Measurements from ENCODE around the gene GJB4. TPM values are rescaled to one million over a fixed set of nuclear protein-coding genes. Genes with fewer than 3 reads are reported as not detected.
"Not testable (repeated sequence)": the region's sequence is repeated elsewhere in the genome, so short reads cannot be mapped to it uniquely, and the experiment has no call there.

GJB4 gene
- not detected for total RNA-seq
- long read RNA-seq, result 0 reads

DNA sequence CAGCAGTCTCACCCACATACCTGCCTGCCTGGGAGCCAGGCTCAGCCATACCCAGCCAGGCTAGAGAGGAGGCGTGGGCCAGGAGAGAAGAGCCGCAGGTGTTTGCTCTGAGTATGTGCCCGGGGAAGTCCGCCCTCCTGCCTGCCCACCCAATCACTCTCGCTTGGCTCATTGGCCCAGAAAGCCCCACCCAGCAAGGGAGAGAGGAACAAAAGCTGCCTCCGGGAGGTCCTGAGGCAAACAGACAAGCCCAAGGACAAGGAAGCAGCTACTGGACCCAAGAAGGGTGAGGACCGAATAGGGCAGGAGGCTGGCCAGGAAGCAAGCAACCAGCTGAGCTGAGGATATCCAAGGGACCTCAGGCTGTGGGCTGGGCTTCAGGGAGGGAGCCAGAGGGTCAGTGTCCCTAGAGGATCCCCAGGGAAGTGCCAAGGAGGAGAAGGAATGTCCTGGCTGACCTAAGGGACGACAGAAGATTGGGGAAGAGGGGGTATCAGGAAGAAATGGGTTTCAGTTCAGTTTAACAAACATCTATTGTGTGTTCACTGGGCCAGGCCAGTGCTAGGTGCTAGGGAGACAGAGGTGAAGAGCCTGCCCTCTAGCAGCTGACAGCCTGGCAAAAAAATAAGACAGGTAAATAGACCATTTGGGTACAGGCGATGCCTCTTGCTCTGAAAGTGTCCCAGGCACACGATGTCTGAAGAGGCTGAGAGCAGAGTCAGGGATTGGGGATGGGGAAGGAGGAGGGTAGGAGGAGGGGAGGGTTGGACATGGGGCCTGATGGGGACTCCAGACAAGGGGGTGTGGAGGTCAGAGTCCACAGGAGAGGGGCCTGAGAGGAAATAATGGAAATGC lies at the start of gene GJB4:
TSS of gene GJB4 (plus strand) at position 238 of the 855 bp plus-strand sequence. CDS start 1,515 bp downstream, outside the sequence.
- intact Hi-C loops (cut with DNase I), result no loop called here
- DNase-seq (ENCODE audit: low spot score), result no peak

DNA sequence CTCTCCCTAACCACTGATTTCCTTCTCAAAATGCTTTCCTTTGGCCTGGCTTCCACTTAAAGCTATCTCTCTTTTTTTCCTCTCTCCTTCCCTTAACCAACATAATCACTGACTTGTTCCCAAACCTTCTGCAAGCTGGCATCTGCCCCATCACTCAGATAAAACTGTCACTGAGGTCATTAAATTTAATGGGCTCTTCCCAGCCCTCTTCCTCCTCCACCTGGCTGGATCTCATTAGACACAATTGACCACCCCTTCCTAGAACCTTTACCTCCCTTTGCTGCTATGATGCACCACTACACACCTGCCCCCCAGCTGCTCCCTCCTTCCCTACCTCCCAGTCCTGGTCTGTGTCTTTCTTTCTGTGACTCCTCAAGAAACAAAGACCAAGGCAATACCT lies 48.7 kb upstream of the GJB4 start:
- DNase-seq (ENCODE audit: low spot score), result no peak
- intact Hi-C loops (cut with DNase I), result no loop called here

DNA sequence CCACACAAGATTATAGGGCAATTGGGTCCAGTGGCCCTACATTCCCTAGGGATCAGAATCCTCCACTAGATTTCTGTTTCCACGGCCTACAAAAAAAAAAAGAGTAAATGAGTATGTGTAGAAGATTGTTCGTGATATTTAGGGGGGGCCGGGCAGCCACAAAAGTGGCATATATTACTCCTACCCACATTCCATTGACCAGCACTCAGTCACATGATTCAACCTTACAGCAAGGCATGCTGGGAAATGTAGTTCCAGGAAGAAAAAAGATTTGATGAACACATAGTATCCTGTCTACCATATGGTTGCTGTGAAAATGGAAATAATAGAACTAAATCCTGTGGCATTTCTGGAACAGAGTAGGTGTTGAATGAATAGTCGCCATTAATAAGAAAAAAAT lies 48.1 kb upstream of the GJB4 start:
- intact Hi-C loops (cut with DNase I), result no loop called here
- DNase-seq (ENCODE audit: low spot score), result no peak

DNA sequence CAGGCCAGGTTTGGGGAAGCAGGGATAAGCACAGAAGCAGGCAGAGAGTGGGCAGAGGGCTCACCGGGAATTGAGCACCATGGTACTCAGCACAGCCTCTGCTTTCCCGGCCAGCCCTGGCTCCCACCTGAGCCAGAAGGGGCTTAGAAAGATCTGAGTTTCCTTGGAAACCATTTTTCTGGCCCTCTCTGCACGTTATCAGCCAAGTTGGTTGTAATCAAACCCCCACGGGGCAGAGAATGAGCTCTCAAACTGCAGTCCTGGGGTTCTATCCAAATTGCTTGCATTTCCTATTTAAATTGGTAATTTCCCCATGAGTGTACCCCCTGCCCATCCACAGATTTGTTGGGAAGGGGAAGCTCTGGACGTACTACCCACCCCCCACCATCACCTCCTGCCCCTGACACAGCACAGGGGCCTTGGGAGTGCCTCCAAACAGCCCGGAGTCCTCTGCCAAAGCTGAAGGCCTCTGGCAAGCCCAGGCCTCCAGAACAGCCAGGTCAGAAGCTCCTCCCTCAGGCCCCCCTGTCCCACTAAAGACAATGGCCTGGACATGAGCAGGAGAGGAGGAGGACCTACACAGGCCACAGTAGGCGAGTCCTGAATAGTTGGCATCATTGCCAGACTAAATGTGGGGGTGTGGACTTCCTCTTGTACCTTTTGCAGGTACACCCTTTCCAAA lies 47.4 kb upstream of the GJB4 start:
- no peak for DNase-seq (ENCODE audit: low spot score)
- intact Hi-C loops (cut with DNase I), result no loop called here

DNA sequence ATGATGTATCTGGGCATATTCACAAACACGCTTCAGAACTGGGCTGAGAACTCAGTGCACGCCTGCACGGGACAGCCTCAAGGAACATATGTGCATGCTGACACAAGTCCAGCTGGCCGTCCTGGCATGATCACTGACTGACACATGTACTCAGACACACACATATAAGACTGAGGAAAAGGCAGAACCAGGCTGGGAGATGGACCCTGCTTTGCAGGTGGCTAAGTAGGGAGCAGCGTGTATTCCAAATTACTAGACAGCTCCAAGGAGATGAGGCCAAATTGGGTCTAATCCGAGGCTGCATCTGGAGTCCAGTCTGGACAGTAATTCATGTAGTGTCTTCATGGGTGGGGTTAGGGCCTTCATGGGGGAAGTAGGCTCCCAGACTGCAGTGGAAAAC lies 46.1 kb upstream of the GJB4 start:
- no peak for DNase-seq (ENCODE audit: low spot score)

DNA sequence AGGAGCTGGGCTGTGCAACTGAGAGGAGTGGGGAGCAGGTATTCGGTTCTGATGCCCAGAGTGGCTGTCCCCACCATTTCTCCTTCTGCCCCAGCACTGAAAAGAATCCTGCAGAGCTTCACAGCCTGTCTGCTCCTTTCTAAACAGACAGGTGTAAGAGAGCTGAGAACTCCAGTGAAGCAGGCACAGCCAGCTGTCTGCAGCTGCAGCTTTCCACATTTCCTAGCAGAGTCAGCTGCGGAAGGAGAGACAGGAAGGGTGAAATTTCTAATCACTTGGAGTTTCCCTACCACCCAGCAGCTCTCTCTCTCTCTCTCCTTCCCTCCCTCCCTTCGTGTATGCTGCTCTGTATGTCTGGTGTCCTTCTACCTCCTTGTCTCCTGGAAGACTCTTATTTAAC lies 45.2 kb upstream of the GJB4 start:
- DNase-seq (ENCODE audit: low spot score), result no peak
- intact Hi-C loops (cut with DNase I), result no loop called here

More for the DNA sequence above, 46.1 kb upstream of the GJB4 start:
- intact Hi-C loops (cut with DNase I), result no loop called here

DNA sequence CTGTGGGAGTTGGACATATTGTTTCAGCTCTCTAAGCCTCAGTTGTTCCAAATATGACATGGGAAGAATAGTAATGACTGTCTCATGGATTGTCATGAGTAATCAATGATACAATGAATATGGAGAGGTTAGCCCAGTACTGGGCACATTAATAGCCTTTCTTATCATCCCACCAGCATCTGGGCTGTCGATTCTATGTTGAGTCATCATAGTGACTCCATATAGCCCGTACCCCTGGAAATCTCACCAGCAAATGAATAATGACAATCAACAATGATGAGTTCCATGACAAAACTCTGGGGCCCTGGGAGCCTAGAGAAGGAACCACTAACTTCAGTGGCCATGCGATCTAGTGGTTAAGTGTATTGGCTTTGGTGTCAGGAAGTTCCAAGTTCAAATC lies 44.4 kb upstream of the GJB4 start:
- intact Hi-C loops (cut with DNase I), result no loop called here
- DNase-seq (ENCODE audit: low spot score), result peak; percentile 14

DNA sequence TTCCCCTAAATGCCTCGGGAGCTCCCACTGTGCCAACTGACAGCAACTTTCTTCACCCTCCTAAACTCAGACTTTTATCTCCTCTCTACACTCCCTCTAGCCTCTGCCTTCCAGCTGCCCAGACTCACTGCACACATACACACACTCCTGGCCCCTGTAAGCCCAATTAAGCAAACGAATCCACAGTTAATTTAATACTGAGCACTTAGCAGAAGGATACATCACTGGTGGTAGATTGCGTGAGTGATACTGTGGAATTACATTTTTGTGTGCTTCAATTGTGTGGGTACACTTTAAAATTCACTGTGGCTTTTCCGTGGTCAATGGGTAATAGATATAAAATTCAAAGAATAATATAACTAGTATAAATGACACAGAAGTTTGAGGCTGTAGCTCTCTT lies 38.3 kb upstream of the GJB4 start:
- no peak for DNase-seq (ENCODE audit: low spot score)
- intact Hi-C loops (cut with DNase I), result no loop called here

DNA sequence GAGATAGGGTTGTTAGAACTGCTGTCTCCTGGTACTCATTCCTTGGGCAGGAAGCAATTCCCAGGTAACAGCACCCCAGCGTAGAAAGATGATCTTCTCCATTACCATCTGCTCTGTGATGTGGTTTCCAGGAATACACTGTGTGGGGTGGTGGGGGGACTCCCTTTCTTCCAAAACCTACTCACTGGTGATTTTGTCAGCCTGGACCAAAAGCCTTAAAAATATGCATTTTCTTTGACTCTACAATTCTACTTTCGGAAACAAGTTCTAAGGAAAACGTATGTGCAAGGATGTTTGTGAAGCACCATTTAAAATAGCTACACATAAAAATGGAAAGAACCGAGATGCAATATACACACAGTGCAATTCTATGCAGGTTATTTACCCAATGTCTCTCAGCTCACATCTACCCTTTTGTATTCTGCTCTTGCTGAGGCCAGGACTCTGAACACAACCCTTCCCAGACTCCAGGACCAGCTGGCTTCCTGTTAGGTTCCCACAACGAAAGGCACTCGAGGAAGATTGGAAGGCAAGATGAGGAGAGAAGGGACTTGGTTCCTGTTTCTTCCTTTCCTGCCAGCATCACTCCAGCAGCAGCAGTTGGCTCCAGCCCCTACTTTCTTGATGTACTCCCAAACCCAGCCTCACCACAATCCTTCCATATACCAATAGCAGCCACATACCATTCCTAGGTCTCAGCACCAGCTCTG lies 37.7 kb upstream of the GJB4 start:
- DNase-seq (ENCODE audit: low spot score), result peak; percentile 24
- intact Hi-C loops (cut with DNase I), result no loop called here

DNA sequence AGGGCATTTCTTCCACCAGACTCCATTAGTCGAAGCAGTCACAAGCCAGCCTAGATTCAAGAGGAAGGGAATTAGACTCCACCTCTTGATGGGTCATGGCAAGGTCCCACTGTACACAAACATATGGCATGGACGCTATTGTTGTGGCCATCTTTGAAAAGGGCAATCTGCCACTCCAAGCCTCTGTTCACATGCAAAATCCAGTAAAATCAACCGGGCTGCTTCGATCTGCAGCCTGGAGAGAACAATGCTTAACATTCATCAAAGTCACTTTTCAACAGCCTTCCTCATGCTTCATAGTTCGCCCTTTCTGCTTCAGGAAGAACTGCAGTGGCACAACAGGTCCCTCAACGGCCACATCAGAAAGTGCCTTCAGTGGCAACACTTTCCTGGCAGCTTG lies 32.7 kb upstream of the GJB4 start:
- intact Hi-C loops (cut with DNase I), result no loop called here
- no peak for DNase-seq (ENCODE audit: low spot score)

DNA sequence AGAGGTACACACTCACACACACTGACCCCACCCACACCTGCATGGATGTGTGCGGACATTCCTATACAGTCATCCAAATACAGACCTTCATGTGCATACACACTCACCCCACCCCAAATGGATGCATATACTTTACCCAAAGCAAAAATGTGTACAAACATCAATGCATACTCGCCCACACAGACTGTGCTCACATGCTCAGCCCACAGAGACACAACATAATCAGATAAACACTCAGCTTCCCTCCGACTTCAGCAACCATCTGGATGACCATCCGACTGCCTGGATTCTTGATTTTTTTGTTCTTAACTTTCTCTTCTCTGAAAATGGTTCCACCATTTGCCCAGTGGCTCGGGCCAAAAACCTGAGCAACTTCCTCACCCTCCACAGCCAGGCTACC lies 29.1 kb upstream of the GJB4 start:
- intact Hi-C loops (cut with DNase I), result no loop called here
- DNase-seq (ENCODE audit: low spot score), result no peak

DNA sequence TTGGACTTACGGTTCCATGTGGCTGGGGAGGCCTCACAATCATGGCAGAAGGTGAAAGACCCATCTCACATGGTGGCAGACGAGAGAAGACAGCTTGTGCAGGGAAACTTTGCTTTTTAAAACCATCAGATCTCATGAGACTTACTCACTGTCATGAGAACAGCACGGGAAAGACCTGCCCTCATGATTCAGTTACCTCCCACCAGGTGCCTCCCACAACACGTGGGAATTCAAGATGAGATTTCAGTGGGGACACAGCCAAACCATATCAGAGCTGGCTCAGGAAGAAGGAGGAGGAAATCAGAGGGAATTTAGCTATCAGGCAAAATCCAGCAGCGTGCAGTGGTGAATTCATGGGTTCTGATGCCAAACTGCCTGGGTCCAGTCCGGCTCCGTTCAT lies 26.7 kb upstream of the GJB4 start:
- intact Hi-C loops (cut with DNase I); DNase-seq (ENCODE audit: low spot score): not testable (repeated sequence)

DNA sequence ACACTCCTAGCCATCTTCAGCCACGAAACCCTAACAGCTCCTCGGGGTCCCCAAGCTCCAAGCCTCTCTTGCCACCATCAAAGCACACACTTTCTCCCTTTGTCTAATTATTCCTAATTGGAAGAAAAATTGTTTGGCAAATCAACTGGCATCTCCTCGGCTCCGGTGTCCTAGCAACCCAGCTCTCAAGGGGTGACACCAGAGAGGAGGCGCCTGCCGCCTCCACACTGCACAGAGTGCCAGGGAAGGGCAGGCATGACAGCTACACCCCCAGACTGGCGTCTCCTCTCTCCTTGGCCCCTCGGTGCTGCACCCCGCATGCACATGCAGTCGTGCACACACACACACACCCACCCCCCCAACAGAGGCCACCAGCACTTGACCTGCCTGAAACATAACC lies 22.8 kb upstream of the GJB4 start:
- no peak for DNase-seq (ENCODE audit: low spot score)
- intact Hi-C loops (cut with DNase I), result no loop called here

DNA sequence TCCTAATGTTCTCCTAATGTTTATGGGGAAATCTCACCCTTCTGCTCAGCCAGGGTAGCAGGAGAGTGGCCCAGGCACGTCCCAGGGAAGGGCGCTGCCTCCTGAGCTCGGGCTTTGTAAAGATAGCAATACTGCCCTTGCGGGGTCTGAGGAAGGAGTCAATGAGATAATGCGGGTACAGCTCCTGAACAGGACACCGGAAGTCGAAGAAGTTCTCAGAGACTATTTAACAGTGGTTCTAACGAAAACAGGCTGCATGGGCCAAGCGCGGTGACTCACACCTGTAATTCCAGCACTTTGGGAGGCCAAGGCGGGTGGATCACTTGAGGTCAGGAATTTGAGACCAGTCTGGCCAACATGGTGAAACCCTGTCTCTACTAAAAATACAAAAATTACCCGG lies 22.3 kb upstream of the GJB4 start:
- DNase-seq (ENCODE audit: low spot score); intact Hi-C loops (cut with DNase I): not testable (repeated sequence)

DNA sequence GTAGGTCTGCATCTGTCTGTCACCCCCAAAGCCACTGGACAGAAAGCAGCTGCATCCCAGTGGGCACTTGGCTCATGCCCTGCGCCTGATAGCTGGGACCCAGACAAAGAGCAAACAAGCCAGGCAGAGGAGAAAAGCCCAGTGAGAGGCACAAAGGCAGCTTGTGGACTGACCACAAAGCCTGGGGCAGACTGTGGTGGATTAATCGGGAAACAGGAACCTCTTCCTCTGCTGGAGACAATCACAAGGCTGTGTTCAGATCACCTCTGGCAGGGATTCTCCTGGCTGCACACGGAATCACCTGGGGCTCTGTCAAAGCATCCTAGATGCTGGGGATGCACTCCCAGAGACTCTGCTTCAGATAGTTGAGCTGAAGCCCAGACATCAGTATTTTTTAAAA lies 19.9 kb upstream of the GJB4 start:
- intact Hi-C loops (cut with DNase I), result loop anchor here (5.0 kb wide), 2 partner anchors 627 to 1107 kb away; no protein-coding TSS in a partner anchor
- no peak for DNase-seq (ENCODE audit: low spot score)

DNA sequence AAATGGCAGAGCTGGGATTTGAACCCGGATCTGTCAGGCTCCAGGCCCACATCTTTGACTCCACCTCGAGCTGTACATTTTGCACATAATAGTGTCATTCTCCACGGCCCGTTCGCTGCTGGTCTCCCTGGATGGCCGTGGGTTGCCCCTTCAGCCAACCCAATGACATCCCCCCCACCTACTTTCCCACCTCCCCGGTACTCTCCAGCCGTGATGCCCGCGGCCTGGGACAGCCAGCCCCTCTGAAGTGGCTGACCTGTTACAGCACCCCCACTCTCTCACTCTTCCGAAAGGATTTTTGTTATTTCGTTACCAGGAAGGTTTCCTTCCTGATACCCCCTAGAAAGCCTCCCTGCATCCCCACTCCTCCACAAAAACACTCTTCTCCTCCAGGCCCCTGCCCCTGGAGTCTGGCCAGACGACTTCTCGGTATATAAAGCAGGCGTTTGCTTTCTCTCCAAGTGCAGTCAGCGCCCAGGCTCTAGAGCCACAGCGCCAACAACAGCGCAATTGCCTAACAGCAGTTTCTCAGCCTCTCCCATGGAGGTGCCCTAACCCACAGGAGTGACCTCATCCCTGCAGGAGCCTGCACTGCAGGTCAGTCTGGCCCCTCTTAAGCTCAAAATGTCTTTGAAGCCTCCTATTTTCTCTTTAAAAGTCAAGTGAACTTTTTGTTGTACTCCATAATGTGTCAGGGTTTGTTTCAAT lies 19.2 kb upstream of the GJB4 start:
- DNase-seq (ENCODE audit: low spot score), result no peak
- intact Hi-C loops (cut with DNase I), result loop anchor here (5.0 kb wide), 2 partner anchors 628 to 1108 kb away; no protein-coding TSS in a partner anchor

DNA sequence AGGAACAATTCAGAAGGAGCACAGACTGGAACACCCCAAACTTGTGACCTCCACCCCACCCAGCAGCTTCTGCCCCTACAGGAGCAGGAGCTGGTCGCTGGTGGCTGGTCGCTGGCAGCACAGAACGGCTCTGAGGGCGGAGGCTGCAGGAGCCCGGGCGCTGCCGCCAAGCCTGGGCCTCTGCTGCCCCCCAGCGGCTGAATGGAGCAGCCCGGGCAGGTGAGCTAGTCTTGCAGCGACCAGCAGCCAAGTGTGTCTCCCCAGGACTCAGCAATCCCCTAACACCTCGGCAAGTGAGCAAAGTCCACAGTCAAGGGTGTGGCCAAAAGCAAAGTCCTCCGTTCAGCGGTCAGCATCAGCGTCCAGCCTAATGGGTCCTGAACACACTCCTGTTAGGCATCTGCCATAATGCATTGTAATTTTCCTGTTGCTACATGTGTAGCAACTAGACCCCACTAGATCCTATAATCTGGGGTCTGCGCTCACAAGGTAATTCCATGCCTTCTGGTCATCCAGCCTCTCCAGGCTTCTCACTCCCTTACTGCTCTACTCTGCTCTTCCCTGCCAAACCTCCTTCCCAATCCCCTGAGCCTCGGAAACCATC lies 16.8 kb upstream of the GJB4 start:
- DNase-seq (ENCODE audit: low spot score), result peak; percentile 80
- intact Hi-C loops (cut with DNase I), result loop anchor here (5.0 kb wide), 2 partner anchors 630 to 1110 kb away; no protein-coding TSS in a partner anchor

DNA sequence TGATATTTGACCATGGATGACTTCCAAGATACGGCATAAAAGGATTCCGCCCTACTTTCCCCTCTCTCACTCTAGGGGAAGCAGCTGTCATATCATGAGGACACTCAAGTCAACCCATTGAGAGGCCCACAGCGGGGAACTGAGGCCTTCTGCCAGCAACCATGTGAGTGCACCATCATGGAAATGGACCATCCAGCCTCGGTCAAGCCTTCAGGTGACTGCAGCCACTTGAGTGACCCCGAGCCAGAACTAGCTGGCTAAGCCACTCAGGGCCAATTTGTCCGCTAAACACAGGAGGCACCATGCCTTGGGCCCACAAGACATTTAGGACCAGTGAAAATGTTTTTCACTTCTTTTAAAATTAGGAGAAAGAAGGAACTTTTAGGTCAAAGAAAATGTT lies 15.8 kb upstream of the GJB4 start:
- intact Hi-C loops (cut with DNase I), result loop anchor here (5.0 kb wide), 2 partner anchors 631 to 1111 kb away; no protein-coding TSS in a partner anchor

DNA sequence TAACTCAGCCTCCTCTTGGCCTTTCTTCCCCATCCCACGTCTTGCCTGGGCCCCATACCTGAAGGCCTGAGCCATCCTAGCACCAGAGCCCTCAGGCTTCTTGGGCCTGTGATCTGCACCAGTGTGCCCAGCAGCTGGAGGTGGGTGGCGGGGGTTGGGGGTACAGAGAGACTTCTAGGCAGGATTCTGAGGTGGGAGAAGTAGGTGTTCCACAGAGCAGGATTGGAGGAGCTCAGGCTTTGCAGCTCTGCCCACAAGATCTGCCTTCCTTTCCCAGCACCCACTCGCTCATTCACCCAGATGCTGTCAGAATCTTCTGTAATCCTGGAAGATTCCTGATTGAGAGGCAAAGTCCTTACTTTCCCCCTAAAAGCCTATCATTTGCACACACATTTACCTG lies 14.7 kb upstream of the GJB4 start:
- intact Hi-C loops (cut with DNase I), result loop anchor here (5.0 kb wide), 2 partner anchors 633 to 1113 kb away; no protein-coding TSS in a partner anchor
- DNase-seq (ENCODE audit: low spot score), result no peak

More for the DNA sequence above, 15.8 kb upstream of the GJB4 start:
- DNase-seq (ENCODE audit: low spot score), result no peak
